GM19351 (cell line): ENCODE data around the gene PHACTR3.
"Not testable (repeated sequence)": the region's sequence is repeated elsewhere in the genome, so short reads cannot be mapped to it uniquely, and the experiment has no call there.

Experiments
- ATAC-seq: cut with Tn5 transposase; IDR thresholded peaks from one replicate; pipeline ENCODE4 v1.9.1; 2021; ENCODE audit warnings: mild to moderate bottlenecking, moderate library complexity; ENCODE audit not compliant: unreplicated experiment

Gene PHACTR3

DNA sequence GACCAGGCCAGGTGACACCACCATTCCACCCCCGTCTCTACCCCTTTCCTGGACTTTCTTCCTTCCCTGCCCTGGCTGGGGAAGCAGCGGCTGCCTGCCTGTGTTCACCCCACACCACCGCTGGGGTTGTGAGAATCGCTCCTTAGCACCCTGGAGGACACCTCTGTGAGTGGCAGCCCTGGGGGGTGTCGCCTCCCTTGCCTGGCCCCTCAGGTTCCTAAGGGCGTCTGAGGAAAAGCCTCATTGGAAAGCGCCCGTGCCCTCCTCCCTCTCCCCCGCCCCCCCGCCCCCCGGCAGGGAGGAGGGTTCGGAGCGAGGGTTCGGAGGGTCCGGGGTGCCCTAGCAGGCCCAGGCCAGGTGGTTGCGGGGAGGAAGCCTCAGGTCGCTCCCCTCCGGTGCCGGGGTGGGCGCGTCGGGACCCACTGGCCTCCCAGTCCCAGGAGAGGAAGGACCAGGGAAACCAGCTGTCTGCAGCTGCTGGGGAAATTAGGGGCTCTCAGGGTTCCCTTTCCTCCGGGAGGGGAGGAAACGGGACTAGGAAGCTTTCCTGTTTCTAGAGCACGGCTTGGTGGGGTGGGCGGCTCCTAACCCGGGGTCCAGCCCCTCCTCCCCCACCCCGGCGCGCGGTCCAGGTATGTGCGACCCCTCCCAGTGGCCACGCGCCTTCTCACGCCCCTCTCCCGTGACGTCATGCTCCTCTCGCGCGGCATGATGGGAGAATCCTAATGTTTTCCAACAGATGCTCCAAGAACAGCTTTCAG, at the start of gene PHACTR3:
TSS of gene PHACTR3 (plus strand) at position 760 of the 761 bp plus-strand sequence. CDS start 475 bp downstream, outside the sequence.
- no peak for ATAC-seq

DNA sequence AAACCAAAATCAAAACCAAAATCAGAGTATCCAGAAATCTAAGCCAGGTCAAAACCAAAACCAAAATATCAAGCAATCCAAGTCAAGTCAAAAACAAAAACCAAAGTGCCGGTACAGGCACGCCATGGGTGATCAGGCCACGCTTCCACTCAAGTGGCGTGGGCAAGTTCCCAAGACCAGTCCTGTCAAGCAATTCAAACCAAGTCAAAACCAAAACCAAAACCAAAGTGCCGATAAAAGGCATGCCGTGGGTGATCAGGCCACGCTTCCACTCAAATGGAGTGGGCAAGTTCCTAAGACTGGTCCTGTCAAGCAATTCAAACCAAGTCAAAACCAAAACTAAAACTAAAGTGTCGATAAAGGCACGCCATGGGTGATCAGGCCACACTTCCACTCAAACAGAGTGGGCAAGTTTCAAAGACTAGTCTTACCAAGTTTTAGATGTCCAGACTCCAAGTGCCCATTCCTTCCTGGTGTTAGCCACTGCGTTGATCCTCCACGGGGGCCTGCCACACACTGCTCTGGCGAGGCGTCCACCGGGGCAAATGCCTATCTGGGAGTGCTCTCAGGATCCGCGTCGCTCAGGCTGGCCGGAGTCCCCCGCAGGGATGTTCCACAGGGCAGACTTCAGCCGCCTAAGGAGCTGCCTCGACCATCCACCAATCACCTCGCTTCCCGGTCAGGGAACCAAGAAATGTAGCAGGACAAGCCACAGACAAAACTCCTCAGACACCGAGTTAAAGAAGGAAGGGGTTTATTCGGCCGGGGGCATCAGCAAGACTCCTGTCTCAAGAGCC, 46.4 kb upstream of the PHACTR3 start:
- ATAC-seq, result not testable (repeated sequence)

DNA sequence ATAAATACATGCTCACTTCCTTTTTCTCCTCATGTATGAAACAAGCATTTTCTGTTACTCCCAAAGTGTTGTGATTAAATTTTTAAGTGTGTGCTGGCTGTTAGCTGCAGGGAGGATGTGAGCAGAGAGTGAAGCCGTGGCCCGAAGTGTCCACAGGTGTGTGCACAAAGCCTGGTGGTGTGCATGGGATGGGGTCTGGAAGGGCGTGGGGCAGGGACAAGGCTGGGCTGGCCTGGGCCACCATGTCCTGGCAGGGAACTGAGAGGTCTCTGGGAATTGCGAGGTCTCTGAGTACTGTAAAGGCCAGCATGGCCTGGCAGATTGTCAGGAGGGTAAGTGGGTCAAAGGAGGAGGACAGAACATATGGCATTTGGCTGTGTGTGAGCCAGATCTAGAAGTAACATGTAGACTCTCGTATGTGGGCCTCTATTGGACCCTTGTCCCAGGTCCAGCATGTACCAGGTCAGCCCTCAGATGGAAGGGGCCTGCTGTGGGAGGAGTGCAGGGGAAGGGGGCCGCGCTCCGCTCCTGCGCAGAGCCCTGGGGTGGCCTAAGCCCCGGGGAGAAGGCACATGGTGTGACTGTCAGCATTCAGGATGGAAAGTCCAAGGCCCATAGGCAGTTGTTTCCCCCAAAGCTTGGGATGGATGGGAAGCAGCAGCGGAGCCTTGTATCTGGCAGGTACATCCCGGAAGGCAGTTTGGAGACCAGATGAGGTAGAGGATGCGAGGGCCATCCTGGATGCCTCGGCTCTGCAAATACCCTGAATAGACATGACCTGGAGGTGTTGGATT, 45.1 kb upstream of the PHACTR3 start:
- ATAC-seq, result no peak

DNA sequence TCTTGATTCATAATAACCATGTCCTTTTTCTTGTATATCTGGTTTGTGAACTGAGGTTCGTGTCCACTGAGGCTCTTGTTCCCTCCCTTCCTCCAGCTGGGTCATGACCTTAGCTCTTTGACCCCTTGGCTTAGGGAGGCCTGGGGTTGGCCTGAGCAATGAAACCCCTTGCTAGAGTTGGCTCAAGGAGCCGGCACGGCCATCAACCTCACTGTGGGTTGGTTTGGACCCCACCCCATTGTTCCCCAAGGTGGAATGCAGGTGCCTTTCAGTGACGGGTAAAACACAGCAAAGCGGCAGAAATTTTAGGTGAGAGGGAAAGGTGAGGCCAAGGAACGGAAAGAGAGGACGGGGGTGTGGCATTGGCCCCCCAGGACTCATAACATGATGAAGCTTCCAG, 44.5 kb upstream of the PHACTR3 start:
- ATAC-seq, result no peak

DNA sequence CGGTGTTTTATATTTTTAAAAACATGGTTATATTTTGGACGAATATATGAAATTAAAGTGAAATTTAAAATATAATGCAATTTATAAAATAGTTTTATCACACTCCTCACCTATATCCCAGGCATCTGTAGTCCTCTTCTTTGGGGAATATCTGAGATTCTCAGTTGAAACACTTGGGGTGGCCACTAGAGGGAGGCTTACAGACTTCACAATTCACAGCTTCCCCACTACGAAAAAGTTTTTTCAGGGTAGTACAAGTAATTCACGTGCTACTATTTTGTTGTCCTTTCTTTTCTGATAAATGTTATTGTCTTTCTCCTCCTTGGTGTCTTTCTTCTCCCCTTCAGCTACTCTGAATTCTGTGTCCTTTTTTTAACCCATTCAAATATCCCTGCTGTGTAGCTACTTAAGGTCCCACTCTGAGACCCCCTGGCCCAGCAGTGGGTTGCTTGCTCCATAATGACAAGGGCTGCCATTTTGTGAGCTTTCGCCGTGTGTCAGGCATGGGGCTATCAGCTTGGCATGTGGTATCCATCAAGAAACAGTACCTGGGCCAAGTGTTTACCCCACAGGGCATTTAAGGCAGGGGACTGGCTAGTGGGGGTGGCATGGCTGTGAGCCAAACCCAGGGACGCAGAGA, 43.6 kb upstream of the PHACTR3 start:
- no peak for ATAC-seq

- ATAC-seq, result no peak
These were observed 43.1 kb upstream of the PHACTR3 start for GRCh38 chr20:59561228-59561605.

- ATAC-seq, result no peak
These were observed 42.6 kb upstream of the PHACTR3 start for GRCh38 chr20:59561614-59562277.

DNA sequence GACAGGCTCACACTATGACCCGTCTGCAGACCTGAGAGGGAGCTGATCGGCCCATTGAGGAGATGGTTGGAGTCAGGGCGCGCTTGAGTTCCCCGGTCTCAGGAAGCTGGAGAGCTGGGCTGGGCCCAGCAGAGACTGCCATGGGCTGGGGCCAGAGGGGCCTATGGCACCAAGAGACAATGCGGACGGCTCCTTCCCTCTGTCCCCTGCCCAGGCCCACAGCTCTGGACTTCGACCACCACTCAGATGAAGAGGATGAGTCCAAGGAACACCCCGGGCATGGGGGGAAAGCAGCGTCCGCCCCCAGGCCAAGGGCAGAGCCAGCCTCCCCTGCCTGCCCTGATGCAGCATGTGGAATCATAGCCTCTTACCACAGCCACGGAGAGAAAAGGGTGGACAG, 40.2 kb upstream of the PHACTR3 start:
- ATAC-seq, result no peak

DNA sequence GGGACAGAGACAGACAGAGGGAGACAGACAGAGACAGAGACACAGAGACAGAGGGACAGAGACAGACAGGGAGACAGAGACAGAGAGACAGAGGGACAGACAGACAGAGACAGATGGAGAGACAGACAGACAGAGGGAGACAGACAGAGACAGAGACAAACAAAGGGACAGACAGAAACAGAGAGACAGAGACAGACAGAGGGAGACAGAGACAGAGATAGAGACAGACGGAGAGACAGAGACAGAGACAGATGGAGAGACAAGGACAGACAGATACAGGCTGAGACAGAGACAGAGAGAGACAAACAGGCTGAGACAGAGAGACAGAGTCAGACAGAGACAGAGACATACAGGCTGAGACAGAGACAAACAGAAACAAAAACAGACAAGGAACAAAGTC, 39.4 kb upstream of the PHACTR3 start:
- ATAC-seq, result no peak

- no peak for ATAC-seq
These were observed 38.4 kb upstream of the PHACTR3 start for GRCh38 chr20:59565768-59566461.

- no peak for ATAC-seq
These were observed 37.5 kb upstream of the PHACTR3 start for GRCh38 chr20:59566631-59567524.

GRCh38 chr20:59567585-59568508, 36.5 kb upstream of the PHACTR3 start:
- ATAC-seq, result no peak

DNA sequence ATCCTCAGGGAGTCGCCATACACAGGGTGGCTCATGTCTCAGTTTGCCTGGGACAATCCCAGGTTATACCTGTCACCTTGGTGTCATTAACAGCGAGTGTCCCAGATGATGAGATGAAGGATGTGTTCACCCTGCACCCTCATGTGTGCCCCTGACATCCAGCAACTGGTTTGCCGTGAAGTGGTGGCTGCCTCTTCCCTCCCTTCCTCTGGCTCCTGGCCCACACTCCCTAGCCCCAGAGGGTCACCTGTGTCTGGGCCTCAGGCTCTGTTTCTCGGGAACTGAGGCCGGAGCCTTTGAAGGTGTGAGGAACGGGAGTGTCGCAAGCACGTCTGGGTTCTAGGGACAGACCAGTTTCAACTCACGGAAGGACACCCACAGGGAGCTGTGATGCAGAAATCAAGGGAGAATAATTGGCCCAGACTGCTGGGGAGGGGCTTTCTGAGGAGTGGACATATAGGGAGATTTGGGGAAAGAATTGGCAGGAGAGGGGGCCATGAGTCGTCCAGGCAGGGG, 35.8 kb upstream of the PHACTR3 start:
- no peak for ATAC-seq

- no peak for ATAC-seq
These were observed 35.0 kb upstream of the PHACTR3 start for GRCh38 chr20:59569305-59569704.

DNA sequence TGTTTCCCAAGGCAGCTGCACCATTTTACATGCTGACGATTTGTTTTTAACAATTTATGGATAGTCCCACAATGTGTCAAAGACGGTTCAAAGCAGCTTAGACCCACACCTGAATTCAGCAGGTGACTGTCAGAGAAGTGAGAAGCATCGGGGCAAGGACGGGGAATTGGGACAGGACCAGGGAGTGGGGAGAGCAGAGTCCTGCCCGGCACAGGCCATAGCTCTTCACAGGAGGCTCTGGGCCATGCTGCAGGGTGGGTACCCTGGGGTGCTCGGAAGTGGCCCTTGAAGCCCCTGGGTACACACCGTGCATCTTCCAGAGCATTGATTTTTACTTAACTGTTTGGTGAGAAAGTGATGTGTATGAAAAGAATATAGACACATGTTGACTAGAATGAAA, 33.2 kb upstream of the PHACTR3 start:
- no peak for ATAC-seq

GRCh38 chr20:59571551-59572314, 32.6 kb upstream of the PHACTR3 start:
- peak; percentile 86 for ATAC-seq

- no peak for ATAC-seq
These were observed 31.8 kb upstream of the PHACTR3 start for GRCh38 chr20:59572515-59572914.
